HepG2 (cell line): ENCODE measurements around the gene COL2A1. TPM values are rescaled to one million over a fixed set of nuclear protein-coding genes. Genes with fewer than 3 reads are reported as not detected.

ENCODE experiments used
- ATAC-seq: fragments of 200-7000 bp; cut with Tn5 transposase; 3 replicates; pipeline ENCODE4 v1.9.1; 2020; ENCODE audit warnings: mild to moderate bottlenecking, moderate library complexity
- BruUV-seq: library from RNA; stranded (reverse); fragments of 400-500 nt; replicated peaks from 2 replicates; lab custom pipeline; 2021; lab: Mats Ljungman, UMichigan
- CTCF ChIA-PET: fragments of 300-600 bp; formaldehyde crosslinking; extraction: SDS; loops from one replicate; lab custom pipeline; 2021; ENCODE audit warnings: low total read pairs, inconsistent platforms, low intra/inter-chr PET ratio; lab: Yijun Ruan, JAX
- POLR2A ChIA-PET: fragments of 350-600 bp; sonication (Branson Sonifier 250); formaldehyde crosslinking; loops from one replicate; lab custom pipeline; 2020; ENCODE audit warnings: antibody characterized with exemption, inconsistent platforms; lab: Yijun Ruan, JAX
- DNase-seq: peaks from one replicate; pipeline ENCODE4 v3.0.0-alpha.2; 2015; ENCODE audit warnings: low spot score
- FAIRE-seq: peaks from 3 replicates; lab custom pipeline; 2011; peaks lifted over from hg19 to GRCh38; lab: Jason Lieb, UNC
- H2AFZ ChIP-seq: one replicate; pipeline ENCODE4 v1.6.1; 2011; ENCODE audit warnings: low read length, inconsistent platforms
- H3K27ac ChIP-seq: fragments of 300-600 bp; 3 replicates; pipeline ENCODE4 v1.8.0; 2011; ENCODE audit warnings: mixed run types, mild to moderate bottlenecking, mixed read lengths, low read length, inconsistent platforms; ENCODE audit not compliant: insufficient read depth; ENCODE audit errors: extremely low read length
- H3K27me3 ChIP-seq, 2 experiments: fragments of 200-600 bp in 1 of 2; 2 replicates in 1 of 2; 3 replicates in 1 of 2; pipeline versions ENCODE4 v1.6.0 to v1.8.0; 2011; ENCODE audit warnings: low read length in 2 of 2, mild to moderate bottlenecking in 2 of 2, moderate library complexity in 2 of 2, inconsistent platforms in 1 of 2; ENCODE audit not compliant: insufficient read depth in 2 of 2, control insufficient read depth in 1 of 2
- H3K36me3 ChIP-seq, 2 experiments: fragments of 200-600 bp in 1 of 2; replicated peaks in 1 of 2; 2 replicates in 1 of 2; 3 replicates in 1 of 2; pipeline versions ENCODE4 v1.5.1 to v1.8.0; 2011; ENCODE audit warnings: low read length in 2 of 2, inconsistent platforms in 1 of 2; ENCODE audit not compliant: insufficient read depth in 2 of 2, control insufficient read depth in 1 of 2
- H3K4me1 ChIP-seq: 2 replicates; pipeline ENCODE4 v1.5.1; 2012; ENCODE audit warnings: low read length, inconsistent platforms; ENCODE audit not compliant: insufficient read depth
- H3K4me2 ChIP-seq: 2 replicates; pipeline ENCODE4 v1.6.0; 2011; ENCODE audit warnings: low read depth, low read length, inconsistent platforms
- H3K4me3 ChIP-seq, 3 experiments: fragments of 200-600 bp in 1 of 3; sonication (generic), shearing (Covaris generic) in 1 of 3; replicated peaks in 1 of 3; 2 replicates each; pipeline ENCODE4 v1.5.1; 2011 to 2016; ENCODE audit warnings: low read length in 3 of 3, inconsistent platforms in 2 of 3, low read depth in 2 of 3, mild to moderate bottlenecking in 2 of 3, control low read depth in 1 of 3, mixed read lengths in 1 of 3; ENCODE audit not compliant: insufficient read depth in 1 of 3
- H3K79me2 ChIP-seq: one replicate; pipeline ENCODE4 v1.6.1; 2011; ENCODE audit warnings: low read length, inconsistent platforms; ENCODE audit not compliant: insufficient read depth
- H3K9ac ChIP-seq: 2 replicates; pipeline ENCODE4 v1.6.0; 2011; ENCODE audit warnings: mild to moderate bottlenecking, low read depth, low read length, inconsistent platforms; ENCODE audit not compliant: insufficient read depth
- H3K9me3 ChIP-seq: 2 replicates; pipeline ENCODE4 v1.5.1; 2012; ENCODE audit warnings: mild to moderate bottlenecking, low read length
- H4K20me1 ChIP-seq: 2 replicates; pipeline ENCODE4 v1.6.0; 2011; ENCODE audit warnings: inconsistent platforms, mild to moderate bottlenecking, low read length, moderate library complexity; ENCODE audit not compliant: insufficient read depth
- CHCHD3 ChIP-seq: sonication (generic); formaldehyde crosslinking; IDR thresholded peaks from 2 replicates; pipeline ENCODE4 v1.8.0; 2022; ENCODE audit warnings: mild to moderate bottlenecking, missing genetic modification reagents, moderate library complexity
- ELF1 ChIP-seq: sonication (generic); formaldehyde crosslinking; IDR thresholded peaks from 2 replicates; pipeline ENCODE4 v1.4.0; 2020; ENCODE audit warnings: missing genetic modification reagents
- FOXK2 ChIP-seq: fragments of 450-650 bp; IDR thresholded peaks from 2 replicates; pipeline ENCODE4 v1.6.1; 2016
- REL ChIP-seq: sonication (generic); formaldehyde crosslinking; conservative IDR thresholded peaks from 2 replicates; pipeline ENCODE4 v1.8.0; 2022; ENCODE audit warnings: mild to moderate bottlenecking, missing genetic modification reagents, moderate library complexity
- SNAI1 ChIP-seq: sonication (generic); formaldehyde crosslinking; IDR thresholded peaks from 2 replicates; pipeline ENCODE4 v1.5.0; 2020; ENCODE audit warnings: mild to moderate bottlenecking, missing genetic modification reagents, borderline replicate concordance
- THYN1 ChIP-seq: sonication (generic); formaldehyde crosslinking; IDR thresholded peaks from 2 replicates; pipeline ENCODE4 v1.8.1; 2023; ENCODE audit warnings: low read depth, mild to moderate bottlenecking, moderate library complexity, missing genetic modification reagents, borderline replicate concordance
- TOE1 ChIP-seq: sonication (generic); formaldehyde crosslinking; IDR thresholded peaks from 2 replicates; pipeline ENCODE4 v1.4.0; 2020; ENCODE audit warnings: mild to moderate bottlenecking, missing genetic modification reagents
- TRIM24 ChIP-seq: sonication (generic); formaldehyde crosslinking; IDR thresholded peaks from 2 replicates; pipeline ENCODE4 v1.8.0; 2022; ENCODE audit warnings: mild to moderate bottlenecking, missing genetic modification reagents
- ZNF33B ChIP-seq: sonication (generic); formaldehyde crosslinking; IDR thresholded peaks from 2 replicates; pipeline ENCODE4 v1.5.1; 2020; ENCODE audit warnings: mild to moderate bottlenecking, missing genetic modification reagents
- ZNF383 ChIP-seq: sonication (generic); formaldehyde crosslinking; IDR thresholded peaks from 2 replicates; pipeline ENCODE4 v1.4.0; 2020; ENCODE audit warnings: missing genetic modification reagents, mild to moderate bottlenecking, borderline replicate concordance
- ZNF550 ChIP-seq: sonication (generic); formaldehyde crosslinking; IDR thresholded peaks from 2 replicates; pipeline ENCODE4 v1.4.0; 2020; ENCODE audit warnings: mild to moderate bottlenecking, missing genetic modification reagents, borderline replicate concordance
- ZNF556 ChIP-seq: sonication (generic); formaldehyde crosslinking; IDR thresholded peaks from 2 replicates; pipeline ENCODE4 v1.4.0; 2020; ENCODE audit warnings: mild to moderate bottlenecking, missing genetic modification reagents, borderline replicate concordance
- ZNF629 ChIP-seq: sonication (generic); formaldehyde crosslinking; conservative IDR thresholded peaks from 2 replicates; pipeline ENCODE4 v1.5.0; 2020; ENCODE audit warnings: missing genetic modification reagents
- WGBS: methylation state at CpG from one replicate; pipeline ENCODE4 v1.1.6; 2017; ENCODE audit warnings: low lambda C conversion rate; 5-methylcytosine and 5-hydroxymethylcytosine counted together
- in situ Hi-C: cut with HindIII; loops from 2 replicates; pipeline ENCODE4 v1.10.0; 2017; ENCODE audit warnings: low pct_unique_long_range_greater_than_20kb; ENCODE audit not compliant: extremely low pct_ligation_motif_present
- intact Hi-C: fragments of 100-400 bp; cut with micrococcal nuclease; formaldehyde crosslinking; loops from one replicate; pipeline ENCODE4 v1.10.0; 2022; ENCODE audit not compliant: unreplicated experiment
- polyA plus RNA-seq, 8 experiments: library from polyadenylated mRNA; depleted of rRNA in 3 of 8; stranded (reverse) in 7 of 8; unstranded in 1 of 8; fragments of >200 nt; fragmentation: Illumina TruSeq in 4 of 8; extraction: Trizol in 4 of 8; gene quantifications; 2 replicates each; pipeline versions ENCODE4 v1.2.1 to v1.2.3, GENCODE V29; 2011 to 2016; ENCODE audit warnings: low read depth in 4 of 8, missing spikeins in 1 of 8, mixed read lengths in 1 of 8; ENCODE audit not compliant: insufficient read depth in 1 of 8
- total RNA-seq, 5 experiments: library from RNA; depleted of rRNA; stranded (reverse); fragments of >200 nt; fragmentation: Illumina TruSeq; extraction: Trizol; gene quantifications; 2 replicates each; pipeline ENCODE4 v1.2.3, GENCODE V29; 2016; ENCODE audit warnings: low read depth in 1 of 5

The COL2A1 gene
- total and polyA plus RNA-seq, 2 of the 13 experiments (the other 11 are each of a cell fraction or from before 2014, with no cell fraction given): 7.4 to 38.3 TPM

DNA sequence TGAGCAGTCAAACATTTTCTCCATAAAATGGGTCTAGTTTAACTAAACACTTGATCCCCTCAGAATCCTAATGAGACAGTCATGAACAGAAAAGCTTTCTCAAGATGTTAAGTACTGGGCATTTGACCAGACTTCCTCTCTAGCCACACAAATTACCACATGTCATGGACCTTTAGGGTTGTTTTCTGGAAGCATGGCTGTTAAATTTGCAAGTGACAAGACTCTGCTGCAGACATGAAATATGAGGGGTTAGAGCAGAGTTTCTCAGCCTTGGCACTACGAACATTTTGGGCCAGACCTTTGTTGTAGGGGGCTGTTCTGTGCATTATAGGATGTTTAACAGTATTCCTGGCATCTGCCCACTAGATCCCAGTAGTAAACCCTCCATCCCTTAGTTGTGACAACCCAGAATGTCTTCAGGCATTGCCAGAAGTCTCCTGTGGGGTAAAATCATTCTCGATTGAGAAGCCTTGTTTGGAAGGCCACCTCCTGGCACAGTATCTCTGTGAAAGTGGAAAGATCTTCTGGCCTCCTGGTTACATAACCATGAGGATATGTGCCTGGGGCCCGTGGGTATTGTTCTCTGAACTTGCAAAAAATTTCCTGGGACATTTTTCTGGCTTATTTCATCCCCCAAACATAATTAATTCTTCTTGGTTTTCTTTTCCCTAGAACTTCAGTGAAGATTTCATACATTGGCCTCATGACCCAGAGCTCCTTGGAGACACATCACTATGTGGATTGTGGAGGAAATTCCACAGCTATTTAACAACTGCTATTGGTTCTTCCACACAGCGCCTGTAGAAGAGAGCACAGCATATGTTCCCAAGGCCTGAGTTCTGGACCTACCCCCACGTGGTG is 36.6 kb downstream of the COL2A1 start:
- FAIRE-seq (no peak), ATAC-seq (no peak), DNase-seq (no peak)
- Histone ChIP-seq H4K20me1 (no peaks in the 10 kb centered on the region), H3K4me3 (no peak overlapping the region), H2AFZ (no peak overlapping the region), H3K4me1 (peaks cover 25% of the 10 kb centered on the region), H3K27me3 (peaks cover 0 to 5% of the 10 kb centered on the region in 2 experiments; a peak in 2 of 5 replicates), H3K36me3 (peaks cover 6 to 7% of the 10 kb centered on the region in 2 experiments; a peak in 3 of 5 replicates), H3K9ac (no peak overlapping the region), H3K27ac (no peak overlapping the region), H3K79me2 (no peaks in the 10 kb centered on the region), H3K9me3 (no peaks in the 10 kb centered on the region), H3K4me2 (no peak overlapping the region)
- 68% methylated on average over 4 of the region's 5 CpGs for WGBS
- intact Hi-C loops (loop anchor here (10.0 kb wide), 1 partner anchor 57 kb away; no protein-coding TSS in a partner anchor), in situ Hi-C loops (no loop called here)
- POLR2A ChIA-PET: no interaction called here
- TF ChIP-seq CHCHD3 (no peak), ZNF33B (CRISPR knock-in tag) (no peak), REL (no peak), TOE1 (no peak), ZNF629 (CRISPR knock-in tag) (no peak), SNAI1 (CRISPR knock-in tag) (no peak), ZNF550 (no peak), THYN1 (CRISPR knock-in tag) (no peak), ZNF383 (CRISPR knock-in tag) (no peak), TRIM24 (CRISPR knock-in tag) (no peak), ZNF556 (CRISPR knock-in tag) (no peak), ELF1 (CRISPR knock-in tag) (no peak), FOXK2 (no peak)
- CTCF ChIA-PET: no interaction called here
- no TSS peak for BruUV-seq
